H1 (cell line): ENCODE results near the gene GAS2L1. TPM values are rescaled to one million over a fixed set of nuclear protein-coding genes. Genes with fewer than 3 reads are reported as not detected.

Experiments used
- BACH1 ChIP-seq: IDR thresholded peaks from 2 replicates; pipeline ENCODE4 v1.6.1; 2012; ENCODE audit warnings: low read length, improper control_type of control experiment
- BCL11A ChIP-seq, 2 experiments: IDR thresholded peaks; one replicate each; pipeline ENCODE4 v1.6.1; 2011; ENCODE audit warnings: low read depth in 2 of 2, low read length in 2 of 2, mild to moderate bottlenecking in 2 of 2
- CEBPB ChIP-seq: IDR thresholded peaks from 2 replicates; pipeline ENCODE4 v1.6.1; 2012; ENCODE audit warnings: low read depth, low read length
- CHD1 ChIP-seq: IDR thresholded peaks from 2 replicates; pipeline ENCODE4 v1.6.1; 2012; ENCODE audit warnings: low read depth, low read length, improper control_type of control experiment
- CREB1 ChIP-seq: IDR thresholded peaks from 2 replicates; pipeline ENCODE4 v1.6.1; 2012; ENCODE audit warnings: inconsistent platforms
- JUN ChIP-seq: IDR thresholded peaks from 2 replicates; pipeline ENCODE4 v1.6.1; 2011; ENCODE audit warnings: low read depth, mild to moderate bottlenecking, improper control_type of control experiment, low read length
- POLR2A ChIP-seq, 2 experiments: IDR thresholded peaks; 1 replicate in 1 of 2; 2 replicates in 1 of 2; pipeline ENCODE4 v1.6.1; 2011; ENCODE audit warnings: low read depth in 2 of 2, low read length in 2 of 2, mild to moderate bottlenecking in 2 of 2; ENCODE audit errors: control extremely low read depth in 1 of 2
- POLR2AphosphoS5 ChIP-seq: IDR thresholded peaks from 2 replicates; pipeline ENCODE4 v1.6.1; 2011; ENCODE audit warnings: low read depth, low read length
- RBBP5 ChIP-seq: IDR thresholded peaks from 2 replicates; pipeline ENCODE4 v1.7.1; 2012; ENCODE audit warnings: low read depth, mild to moderate bottlenecking, inconsistent platforms, low read length, moderate library complexity, borderline replicate concordance
- RNF2 ChIP-seq: fragments of 200-900, 300-1000 bp; sonication (generic); IDR thresholded peaks from 2 replicates; pipeline ENCODE4 v1.7.1; 2016; ENCODE audit warnings: borderline replicate concordance, low read depth, mild to moderate bottlenecking, antibody characterized with exemption, low read length; ENCODE audit not compliant: poor library complexity, severe bottlenecking; ENCODE audit errors: missing control alignments
- RXRA ChIP-seq: IDR thresholded peaks from 2 replicates; pipeline ENCODE4 v1.6.1; 2011; ENCODE audit warnings: low read depth, mild to moderate bottlenecking, low read length, moderate library complexity; ENCODE audit not compliant: insufficient read depth
- SIN3A ChIP-seq, 2 experiments: IDR thresholded peaks in 1 of 2; conservative IDR thresholded peaks in 1 of 2; 2 replicates each; pipeline ENCODE4 v1.6.1; 2011 to 2012; ENCODE audit warnings: low read length in 2 of 2, improper control_type of control experiment in 1 of 2, low read depth in 1 of 2, mild to moderate bottlenecking in 1 of 2
- SP2 ChIP-seq: IDR thresholded peaks from 2 replicates; pipeline ENCODE4 v1.6.1; 2012; ENCODE audit warnings: mild to moderate bottlenecking, low read length, inconsistent platforms
- TAF1 ChIP-seq: IDR thresholded peaks from 2 replicates; pipeline ENCODE4 v1.6.1; 2011; ENCODE audit warnings: mild to moderate bottlenecking, low read depth, low read length
- polyA plus RNA-seq, 7 experiments: library from polyadenylated mRNA; depleted of rRNA in 3 of 7; stranded (reverse) in 5 of 7; unstranded in 2 of 7; fragments of >200 nt in 5 of 7; fragments of 200-250 nt in 2 of 7; gene quantifications; 1 replicate in 5 of 7; 2 replicates in 1 of 7; 4 replicates in 1 of 7; pipeline versions ENCODE4 v1.2.1 to v1.2.3, GENCODE V29; 2011 to 2013; ENCODE audit warnings: missing spikeins in 2 of 7, mixed read lengths in 2 of 7
- total RNA-seq: library from RNA; stranded (reverse); fragmentation: NEBNext Ultra II Directional; extraction: Animal tissue kit (Norgen Biotek cat#: 25700); gene quantifications from 2 replicates; pipeline ENCODE4 v1.2.1, GENCODE V29; 2021
- TF ChIP-seq, protein P1 (sequence below): IDR thresholded peaks from 2 replicates; pipeline ENCODE4 v1.6.1; 2012; ENCODE audit warnings: inconsistent platforms

GAS2L1 gene
- total and polyA plus RNA-seq, 2 of the 8 experiments (the other 6 are each of a cell fraction or from before 2014, with no cell fraction given): 3.6 to 10.1 TPM

GRCh38 chr22:29313126-29313575 lies 6.7 kb downstream of the GAS2L1 start (continued):
- 0 out of 2 replicates have a peak, but pooled peaks have one; percentile 2 for TF ChIP-seq CEBPB
- 0 out of 2 replicates have a peak, but pooled peaks have one; percentile 38 for TF ChIP-seq TAF1
- TF ChIP-seq JUN: no peak
- TF ChIP-seq BCL11A (IDR thresholded peaks at IDR 0.05; ENCODE audit: low read depth in 2 of 2, low read length in 2 of 2): no peak
- no peak for TF ChIP-seq POLR2A (IDR thresholded peaks at IDR 0.05; ENCODE audit: control extremely low read depth in 1 of 2, low read depth in 2 of 2, low read length in 2 of 2)
- TF ChIP-seq RXRA: 0 out of 2 replicates have a peak, but pooled peaks have one; percentile 8
- no peak for TF ChIP-seq POLR2AphosphoS5
- TF ChIP-seq CHD1: no peak
- TF ChIP-seq RBBP5: no peak
- TF ChIP-seq SP2: no peak
- TF ChIP-seq, protein P1, sequence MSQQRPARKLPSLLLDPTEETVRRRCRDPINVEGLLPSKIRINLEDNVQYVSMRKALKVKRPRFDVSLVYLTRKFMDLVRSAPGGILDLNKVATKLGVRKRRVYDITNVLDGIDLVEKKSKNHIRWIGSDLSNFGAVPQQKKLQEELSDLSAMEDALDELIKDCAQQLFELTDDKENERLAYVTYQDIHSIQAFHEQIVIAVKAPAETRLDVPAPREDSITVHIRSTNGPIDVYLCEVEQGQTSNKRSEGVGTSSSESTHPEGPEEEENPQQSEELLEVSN: peak; percentile 100
- peak; percentile 74 for TF ChIP-seq CREB1
- no peak for TF ChIP-seq BACH1
- TF ChIP-seq SIN3A (conservative IDR thresholded peaks at IDR 0.05 in 1 of 2, IDR thresholded peaks at IDR 0.05 in 1 of 2; ENCODE audit: low read depth in 1 of 2, low read length in 2 of 2): peak in 1 of 2 experiments; percentile 71; a peak in 2 of 4 replicates
- peak; percentile 71 for TF ChIP-seq RNF2
